HFF-Myc (cell line): ENCODE data around the gene E2F6.

Experiments used
- DNase-seq: peaks from one replicate; pipeline ENCODE4 v3.0.0-alpha.2; 2011; ENCODE audit warnings: low read depth; ENCODE audit errors: extremely low read depth
- H3K4me3 ChIP-seq: replicated peaks from 2 replicates; pipeline ENCODE4 v1.5.1; 2011; ENCODE audit warnings: low read depth, mild to moderate bottlenecking, control low read depth, low read length
- TF ChIP-seq, protein P1 (sequence below): IDR thresholded peaks from 2 replicates; pipeline ENCODE4 v1.5.1; 2012; ENCODE audit warnings: mild to moderate bottlenecking, low read depth, low read length, control low read depth; ENCODE audit errors: missing control alignments

The E2F6 gene

DNA sequence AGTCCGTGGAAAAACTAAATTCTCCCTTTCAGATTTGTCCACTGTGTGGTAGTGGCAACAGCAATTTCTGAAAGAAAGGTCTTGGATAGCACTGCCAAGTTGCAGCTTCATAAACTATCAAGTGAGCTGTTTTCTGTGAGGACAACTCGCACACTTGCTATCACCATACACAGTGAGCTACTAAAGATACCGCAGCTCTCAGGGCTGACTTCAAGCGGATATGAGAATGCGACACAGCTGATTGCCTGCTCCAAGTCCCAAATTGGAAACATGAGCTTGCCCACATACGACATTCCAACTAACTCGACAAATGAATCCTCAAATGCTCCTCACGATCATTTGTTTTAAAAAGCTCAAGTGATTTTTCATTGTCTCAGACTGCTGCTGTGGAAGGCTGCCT lies 46.2 kb downstream of the E2F6 start:
- DNase-seq = no peak
- H3K4me3 ChIP-seq = no peak overlapping the region
- TF ChIP-seq, protein P1, sequence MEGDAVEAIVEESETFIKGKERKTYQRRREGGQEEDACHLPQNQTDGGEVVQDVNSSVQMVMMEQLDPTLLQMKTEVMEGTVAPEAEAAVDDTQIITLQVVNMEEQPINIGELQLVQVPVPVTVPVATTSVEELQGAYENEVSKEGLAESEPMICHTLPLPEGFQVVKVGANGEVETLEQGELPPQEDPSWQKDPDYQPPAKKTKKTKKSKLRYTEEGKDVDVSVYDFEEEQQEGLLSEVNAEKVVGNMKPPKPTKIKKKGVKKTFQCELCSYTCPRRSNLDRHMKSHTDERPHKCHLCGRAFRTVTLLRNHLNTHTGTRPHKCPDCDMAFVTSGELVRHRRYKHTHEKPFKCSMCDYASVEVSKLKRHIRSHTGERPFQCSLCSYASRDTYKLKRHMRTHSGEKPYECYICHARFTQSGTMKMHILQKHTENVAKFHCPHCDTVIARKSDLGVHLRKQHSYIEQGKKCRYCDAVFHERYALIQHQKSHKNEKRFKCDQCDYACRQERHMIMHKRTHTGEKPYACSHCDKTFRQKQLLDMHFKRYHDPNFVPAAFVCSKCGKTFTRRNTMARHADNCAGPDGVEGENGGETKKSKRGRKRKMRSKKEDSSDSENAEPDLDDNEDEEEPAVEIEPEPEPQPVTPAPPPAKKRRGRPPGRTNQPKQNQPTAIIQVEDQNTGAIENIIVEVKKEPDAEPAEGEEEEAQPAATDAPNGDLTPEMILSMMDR = no peak

DNA sequence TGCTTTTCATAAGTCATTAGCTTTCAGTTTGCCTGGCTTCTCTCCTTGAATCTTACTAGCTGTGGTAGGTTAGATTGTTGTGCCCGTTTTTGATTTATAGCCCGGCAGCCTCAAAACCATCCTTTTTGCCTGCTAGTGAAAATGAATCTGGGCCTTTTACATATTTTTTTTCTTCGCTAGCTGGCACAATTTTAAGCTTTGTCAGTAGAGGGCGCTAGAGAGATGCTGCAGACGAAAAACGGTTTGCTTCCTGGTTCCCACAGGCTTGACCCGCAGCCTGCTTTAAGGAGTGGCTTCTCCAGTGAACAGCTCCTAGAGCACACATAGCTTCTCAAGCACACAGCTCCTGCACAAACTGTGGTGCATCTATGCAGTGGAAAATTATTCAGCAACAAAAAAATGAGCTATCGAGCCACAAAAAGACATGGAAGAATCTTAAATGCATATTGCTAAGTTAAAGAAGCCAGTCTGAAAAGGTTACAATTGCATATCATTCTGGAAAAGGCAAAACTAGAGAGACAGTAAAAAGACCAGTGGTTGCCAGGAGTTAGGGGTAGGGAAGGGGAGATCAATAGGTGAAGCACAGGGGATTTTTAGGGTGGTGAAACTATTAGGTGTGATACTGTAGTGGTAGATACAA lies 47.9 kb downstream of the E2F6 start:
- DNase-seq = peak; percentile 9
- H3K4me3 ChIP-seq = no peak overlapping the region
- TF ChIP-seq, protein P1 = peak; percentile 71

DNA sequence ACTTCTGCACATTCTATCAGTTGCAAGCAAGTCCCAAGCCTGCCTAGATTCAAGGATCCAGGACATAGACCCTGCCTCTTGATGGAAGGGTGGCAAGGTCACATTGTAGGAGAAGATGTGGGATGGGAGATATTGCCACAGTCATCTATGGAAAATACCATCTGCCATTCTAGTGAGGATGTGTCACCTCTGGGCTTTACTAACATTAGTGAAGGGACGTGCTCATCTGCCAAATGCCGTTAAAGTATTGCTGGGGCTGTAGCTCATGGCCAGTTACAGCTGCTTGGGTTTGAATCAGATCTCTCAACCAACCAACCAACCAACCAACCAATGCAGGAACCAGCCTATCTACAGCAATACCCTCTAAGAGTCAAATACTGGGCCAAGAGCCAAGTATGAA lies 49.0 kb downstream of the E2F6 start:
- TF ChIP-seq, protein P1 = no peak
- no peak overlapping the region for H3K4me3 ChIP-seq
- no peak for DNase-seq

DNA sequence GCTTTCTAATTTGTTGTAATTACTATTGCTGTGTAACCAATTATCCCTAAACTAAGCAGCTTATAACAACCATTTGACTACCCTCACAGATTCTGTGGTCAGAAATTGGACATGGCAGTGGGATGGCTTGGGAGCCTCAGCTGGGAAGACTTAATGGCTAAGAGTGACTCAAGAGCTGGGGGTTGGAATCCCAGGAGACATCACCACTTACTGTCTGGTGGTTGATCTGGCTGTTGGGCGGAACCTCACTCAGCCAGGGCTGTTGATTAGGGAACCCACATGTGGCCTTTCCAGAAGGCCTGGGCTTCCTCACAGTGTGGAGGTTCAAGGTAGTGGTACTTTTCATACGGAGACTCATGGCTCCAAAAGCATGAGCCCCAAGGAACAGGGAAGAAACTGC lies 49.8 kb downstream of the E2F6 start:
- TF ChIP-seq, protein P1 = no peak
- no peak for DNase-seq
- H3K4me3 ChIP-seq = no peak overlapping the region

DNA sequence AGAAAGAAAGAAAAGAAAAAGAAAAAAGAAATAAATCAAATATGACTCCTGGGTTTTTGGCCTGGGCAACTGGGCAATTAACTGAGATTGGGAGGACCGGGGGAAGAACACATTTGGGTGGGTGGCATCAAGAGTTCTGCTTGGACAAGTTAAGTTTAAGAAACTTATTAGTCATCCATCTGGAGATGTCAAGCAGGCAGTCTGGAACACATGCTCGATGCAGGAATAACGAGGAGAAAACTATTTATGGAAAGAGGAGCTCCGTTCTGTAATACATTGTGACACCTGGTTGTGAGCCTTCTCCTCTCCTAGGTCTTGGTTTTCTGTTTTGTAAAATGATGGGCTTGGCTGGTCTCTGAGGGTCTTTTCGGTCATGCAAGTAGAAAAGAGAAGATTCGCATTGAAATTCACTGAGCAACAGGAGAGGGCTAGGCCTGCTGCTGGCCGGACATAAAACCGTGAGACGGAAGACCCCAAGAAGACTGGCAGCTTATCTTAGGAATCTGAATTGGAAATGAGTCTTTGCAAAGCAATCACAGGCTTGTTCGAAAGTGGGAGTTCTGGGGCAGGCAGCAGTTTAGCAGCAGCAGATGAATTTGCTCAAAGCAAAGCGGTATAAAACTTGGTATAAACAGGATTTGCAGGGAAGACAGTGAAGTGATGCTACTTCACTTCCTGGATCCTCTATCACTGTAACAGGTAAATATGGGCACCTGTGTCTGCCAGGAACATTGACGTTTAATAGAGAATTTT lies 51.4 kb downstream of the E2F6 start:
- TF ChIP-seq, protein P1 = no peak
- no peak overlapping the region for H3K4me3 ChIP-seq
- DNase-seq = no peak

DNA sequence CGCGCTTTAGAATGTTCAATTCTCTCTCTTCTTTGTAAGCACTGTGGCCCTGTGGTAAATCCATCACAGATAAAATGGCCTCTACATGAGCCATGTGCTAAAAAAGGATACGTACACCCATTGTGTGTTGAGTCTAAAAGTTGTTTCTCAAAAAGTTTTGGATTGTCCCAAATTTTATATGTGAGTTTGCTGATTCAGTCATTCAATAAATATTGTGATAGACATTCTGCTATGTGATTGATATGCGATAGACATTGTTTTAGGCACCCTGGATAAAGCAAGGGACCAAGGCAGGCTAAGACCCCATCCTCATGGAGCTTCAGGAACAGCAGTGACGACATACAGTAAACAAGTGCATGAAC lies 53.5 kb downstream of the E2F6 start:
- TF ChIP-seq, protein P1 = no peak
- no peak overlapping the region for H3K4me3 ChIP-seq
- no peak for DNase-seq
